Erythroblast (primary cell): ENCODE measurements around the gene NEUROD2.

Experiments
- GATA1 ChIP-seq: IDR thresholded peaks from 2 replicates; pipeline ENCODE4 v1.6.1; 2011; ENCODE audit warnings: low read depth, mild to moderate bottlenecking, control low read depth, low read length, moderate library complexity
- POLR2A ChIP-seq: IDR thresholded peaks from 2 replicates; pipeline ENCODE4 v1.6.1; 2011; ENCODE audit warnings: mild to moderate bottlenecking, low read length

- TF ChIP-seq POLR2A = no peak
- no peak for TF ChIP-seq GATA1
These were observed 642 bp upstream of the NEUROD2 start for GRCh38 chr17:39608142-39608981.
